Peyer's patch (tissue), 4 donors: ENCODE results near the gene SLC43A3. TPM values are rescaled to one million over a fixed set of nuclear protein-coding genes. Genes with fewer than 3 reads are reported as not detected.

Source experiments
- DNase-seq, 3 donors: peaks; one replicate each; pipeline ENCODE4 v3.0.0-alpha.2; 2017 to 2019
- H3K27ac ChIP-seq, 4 donors: fragments of 200-600 bp; sonication (generic); one replicate each; pipeline ENCODE4 v1.5.1; 2016 to 2019
- H3K27me3 ChIP-seq, 2 donors: fragments of 200-600 bp; sonication (generic); one replicate each; pipeline ENCODE4 v1.5.1; 2019
- H3K36me3 ChIP-seq, 3 donors: fragments of 200-600 bp; sonication (generic); one replicate each; pipeline ENCODE4 v1.5.1; 2016 to 2019
- H3K4me1 ChIP-seq, 4 donors: fragments of 200-600 bp; sonication (generic); one replicate each; pipeline ENCODE4 v1.5.1; 2016 to 2019
- H3K4me3 ChIP-seq, 4 donors: fragments of 200-600 bp; sonication (generic); 1 replicate in 3 of 4; 2 replicates in 1 of 4; pipeline ENCODE4 v1.5.1; 2016 to 2019; ENCODE audit warnings: mild to moderate bottlenecking in 1 of 4
- H3K9me3 ChIP-seq, 4 donors: fragments of 200-600 bp; sonication (generic); one replicate each; pipeline ENCODE4 v1.5.1; 2016 to 2019; ENCODE audit warnings: mild to moderate bottlenecking in 1 of 4
- POLR2A ChIP-seq, 2 donors: fragments of 450-650 bp; IDR thresholded peaks; one replicate each; pipeline ENCODE4 v1.5.1; 2017; ENCODE audit warnings: antibody characterized with exemption in 2 of 2, mild to moderate bottlenecking in 2 of 2, moderate library complexity in 2 of 2
- total RNA-seq, 4 donors: library from RNA; depleted of rRNA; stranded (reverse); fragments of >200 nt; gene quantifications; one replicate each; pipeline ENCODE4 v1.1.0, GENCODE V29; 2016
- TF ChIP-seq, protein P1 (sequence below), 6 experiments: fragments of 450-650 bp in 4 of 6; fragments of 200-600 bp in 2 of 6; sonication (generic) in 1 of 6; IDR thresholded peaks; one replicate each; pipeline ENCODE4 v1.5.1; 2017 to 2019; ENCODE audit warnings: antibody characterized with exemption in 6 of 6, mild to moderate bottlenecking in 3 of 6, moderate library complexity in 1 of 6

SLC43A3 gene
- total RNA-seq, 4 donors from 2014 or later: 5.1 to 38.8 (median 17.6) TPM

DNA sequence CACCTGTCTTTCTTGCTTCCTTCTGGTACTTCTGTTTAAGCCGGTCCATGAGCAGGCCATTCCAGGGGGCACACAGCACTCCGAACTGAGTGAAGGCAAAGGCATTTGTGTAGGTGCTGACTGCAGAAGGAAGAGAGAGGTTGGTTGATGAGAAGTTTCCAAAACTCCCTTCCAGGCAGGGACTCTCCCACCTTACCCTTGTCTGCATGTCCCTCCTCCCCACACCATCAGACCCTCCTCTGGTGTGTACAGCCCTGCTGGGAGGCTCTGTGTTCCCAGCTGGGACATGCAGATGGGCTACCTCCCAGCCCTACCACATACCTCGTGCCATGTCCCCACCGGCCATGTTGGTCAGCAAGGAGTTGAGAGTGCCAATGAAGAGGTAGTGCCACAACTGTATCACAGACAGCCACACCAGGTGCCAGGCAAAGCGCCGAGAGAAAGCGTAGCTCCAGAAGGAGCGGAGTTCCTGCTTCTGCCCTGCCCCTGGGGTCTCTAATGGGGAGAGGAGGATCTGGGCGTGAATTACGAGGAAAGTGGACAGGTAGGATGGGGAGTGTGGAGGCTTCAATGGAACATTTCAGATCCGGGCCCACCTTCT is 12.2 kb downstream of the SLC43A3 start:
- no peak for TF ChIP-seq POLR2A (IDR thresholded peaks at IDR 0.05)
- TF ChIP-seq, protein P1, sequence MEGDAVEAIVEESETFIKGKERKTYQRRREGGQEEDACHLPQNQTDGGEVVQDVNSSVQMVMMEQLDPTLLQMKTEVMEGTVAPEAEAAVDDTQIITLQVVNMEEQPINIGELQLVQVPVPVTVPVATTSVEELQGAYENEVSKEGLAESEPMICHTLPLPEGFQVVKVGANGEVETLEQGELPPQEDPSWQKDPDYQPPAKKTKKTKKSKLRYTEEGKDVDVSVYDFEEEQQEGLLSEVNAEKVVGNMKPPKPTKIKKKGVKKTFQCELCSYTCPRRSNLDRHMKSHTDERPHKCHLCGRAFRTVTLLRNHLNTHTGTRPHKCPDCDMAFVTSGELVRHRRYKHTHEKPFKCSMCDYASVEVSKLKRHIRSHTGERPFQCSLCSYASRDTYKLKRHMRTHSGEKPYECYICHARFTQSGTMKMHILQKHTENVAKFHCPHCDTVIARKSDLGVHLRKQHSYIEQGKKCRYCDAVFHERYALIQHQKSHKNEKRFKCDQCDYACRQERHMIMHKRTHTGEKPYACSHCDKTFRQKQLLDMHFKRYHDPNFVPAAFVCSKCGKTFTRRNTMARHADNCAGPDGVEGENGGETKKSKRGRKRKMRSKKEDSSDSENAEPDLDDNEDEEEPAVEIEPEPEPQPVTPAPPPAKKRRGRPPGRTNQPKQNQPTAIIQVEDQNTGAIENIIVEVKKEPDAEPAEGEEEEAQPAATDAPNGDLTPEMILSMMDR (IDR thresholded peaks at IDR 0.05): no peak
- Histone ChIP-seq H3K27me3 (no peaks in the 10 kb centered on the region), H3K9me3 (no peaks in the 10 kb centered on the region), H3K36me3 (peaks cover 0 to 52% (median 0%) of the 10 kb centered on the region in 3 donors), H3K4me3 (no peak overlapping the region), H3K27ac (no peak overlapping the region), H3K4me1 (no peaks in the 10 kb centered on the region)
- DNase-seq: no peak

- H3K4me3 ChIP-seq: no peak overlapping the region
- TF ChIP-seq, protein P1 (IDR thresholded peaks at IDR 0.05): no peak
- no peak for TF ChIP-seq POLR2A (IDR thresholded peaks at IDR 0.05)
- H3K27me3 ChIP-seq: no peaks in the 10 kb centered on the region
- H3K4me1 ChIP-seq: no peaks in the 10 kb centered on the region
- no peak for DNase-seq
- H3K36me3 ChIP-seq: peaks cover 0 to 54% (median 0%) of the 10 kb centered on the region in 3 donors
- H3K9me3 ChIP-seq: no peaks in the 10 kb centered on the region
- H3K27ac ChIP-seq: no peak overlapping the region
Measured at GRCh38 chr11:57413681-57414080, 13.2 kb downstream of the SLC43A3 start.

DNA sequence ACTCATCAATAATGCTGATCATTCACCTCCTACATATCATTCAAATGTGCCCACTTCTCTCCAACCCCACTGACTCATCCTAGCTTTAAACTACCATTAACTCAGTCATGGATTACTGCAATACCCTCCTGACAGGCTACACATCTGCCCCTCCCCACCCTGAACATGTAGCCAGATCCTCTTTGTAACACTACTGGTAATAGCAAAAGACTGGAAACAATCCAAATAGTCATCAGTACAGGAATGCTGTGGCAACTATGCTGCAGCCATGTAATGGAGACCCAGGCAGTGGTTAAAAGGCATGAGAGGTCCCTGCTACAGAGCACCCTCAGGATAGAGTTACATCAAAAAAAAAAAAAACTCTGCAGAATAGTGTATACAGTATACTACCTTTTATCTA is 16.6 kb downstream of the SLC43A3 start:
- TF ChIP-seq, protein P1 (IDR thresholded peaks at IDR 0.05): no peak
- TF ChIP-seq POLR2A (IDR thresholded peaks at IDR 0.05): no peak
- no peak overlapping the region for H3K4me3 ChIP-seq
- H3K27me3 ChIP-seq: no peaks in the 10 kb centered on the region
- peaks cover 0 to 38% (median 0%) of the 10 kb centered on the region in 3 donors for H3K36me3 ChIP-seq
- no peak for DNase-seq
- H3K4me1 ChIP-seq: no peaks in the 10 kb centered on the region
- no peak overlapping the region for H3K27ac ChIP-seq
- H3K9me3 ChIP-seq: no peaks in the 10 kb centered on the region

DNA sequence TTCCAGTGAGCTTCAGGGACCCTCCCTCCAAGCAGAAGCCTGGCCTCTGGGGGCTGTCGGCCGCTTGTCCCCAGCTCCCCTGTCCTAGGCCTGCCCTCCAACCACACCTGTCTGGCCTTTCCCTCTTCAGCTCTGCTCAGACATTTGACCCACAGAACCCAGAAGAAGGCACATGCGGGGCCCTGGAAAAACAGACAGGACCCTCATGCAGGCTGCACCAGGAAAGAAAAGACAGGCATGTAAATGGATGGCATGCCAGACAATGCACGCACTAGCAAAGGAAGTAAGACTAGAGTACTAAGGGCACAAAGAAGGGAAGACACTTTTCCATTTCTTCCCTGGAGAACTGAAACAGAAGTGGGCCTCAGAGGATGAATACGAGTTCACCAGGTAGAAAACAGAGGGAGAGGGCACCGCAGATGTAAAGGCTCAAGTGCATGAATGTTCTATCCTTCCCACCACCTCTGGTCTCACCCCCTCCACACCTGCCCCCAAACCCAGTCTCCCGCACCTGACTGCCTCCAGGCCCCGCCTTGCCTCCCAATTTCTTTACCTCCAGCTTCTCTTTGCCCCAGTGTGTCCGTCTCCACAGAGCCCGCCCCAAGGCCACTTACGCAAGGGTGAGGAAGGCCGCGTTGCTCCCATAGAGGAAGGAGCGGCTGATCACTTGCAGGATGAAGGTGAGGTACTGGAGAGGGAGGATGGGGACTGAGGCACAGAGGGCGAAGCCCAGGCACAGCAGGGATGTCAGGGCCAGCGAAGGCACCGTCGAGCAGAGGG is 17.4 kb downstream of the SLC43A3 start:
- Histone ChIP-seq H3K9me3 (no peaks in the 10 kb centered on the region), H3K4me3 (no peak overlapping the region), H3K36me3 (peaks cover 0 to 31% (median 0%) of the 10 kb centered on the region in 3 donors), H3K4me1 (no peaks in the 10 kb centered on the region), H3K27ac (no peak overlapping the region), H3K27me3 (no peaks in the 10 kb centered on the region)
- TF ChIP-seq POLR2A (IDR thresholded peaks at IDR 0.05): no peak
- TF ChIP-seq, protein P1 (IDR thresholded peaks at IDR 0.05): no peak
- DNase-seq: no peak

- Histone ChIP-seq H3K36me3 (peaks cover 0 to 25% (median 0%) of the 10 kb centered on the region in 3 donors), H3K9me3 (no peaks in the 10 kb centered on the region), H3K27me3 (no peaks in the 10 kb centered on the region), H3K4me3 (no peak overlapping the region), H3K4me1 (no peaks in the 10 kb centered on the region), H3K27ac (no peak overlapping the region)
- TF ChIP-seq POLR2A (IDR thresholded peaks at IDR 0.05): no peak
- TF ChIP-seq, protein P1 (IDR thresholded peaks at IDR 0.05): no peak
- no peak for DNase-seq
Measured at GRCh38 chr11:57408771-57409170, 18.1 kb downstream of the SLC43A3 start.
